Measurements from ENCODE around the gene PDZRN4. TPM values are rescaled to one million over a fixed set of nuclear protein-coding genes. Genes with fewer than 3 reads are reported as not detected.
"Not testable (repeated sequence)": the region's sequence is repeated elsewhere in the genome, so short reads cannot be mapped to it uniquely, and the experiment has no call there.

The PDZRN4 gene
- total RNA-seq, 4 donors from 2014 or later = 22.8 to 197 (median 176) TPM

DNA sequence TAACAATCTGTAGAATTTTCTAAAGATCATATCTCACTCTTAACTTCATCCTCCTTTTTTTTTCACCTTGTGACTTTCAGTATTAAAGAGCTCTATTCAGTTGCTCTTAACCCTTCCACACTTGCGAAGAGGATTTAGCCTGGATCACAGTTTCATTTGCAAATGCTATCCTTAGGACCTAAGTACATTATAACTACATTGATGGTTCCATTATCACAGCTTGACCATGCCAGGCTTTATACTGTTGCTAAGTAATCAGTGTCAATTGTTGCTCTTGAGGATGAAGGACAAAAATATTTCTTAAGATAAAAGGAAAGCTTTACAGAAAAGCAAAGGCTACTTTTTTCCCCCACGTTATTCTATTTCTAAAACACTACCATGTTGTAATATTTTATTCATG, 122.2 kb downstream of the PDZRN4 start:
- Histone ChIP-seq H3K27ac (no peak overlapping the region), H3K27me3 (no peaks in the 10 kb centered on the region), H3K36me3 (no peaks in the 10 kb centered on the region), H3K4me1 (no peaks in the 10 kb centered on the region), H3K9me3 (peaks cover 0 to 4% (median 0%) of the 10 kb centered on the region in 4 donors), H3K4me3 (no peak overlapping the region)
- WGBS, 2 donors = 89 to 93% methylated on average over 2 of the region's 2 CpGs
- TF ChIP-seq EP300 (IDR thresholded peaks at IDR 0.05) (no peak), POLR2A (IDR thresholded peaks at IDR 0.05) (no peak)
- TF ChIP-seq, protein P1, sequence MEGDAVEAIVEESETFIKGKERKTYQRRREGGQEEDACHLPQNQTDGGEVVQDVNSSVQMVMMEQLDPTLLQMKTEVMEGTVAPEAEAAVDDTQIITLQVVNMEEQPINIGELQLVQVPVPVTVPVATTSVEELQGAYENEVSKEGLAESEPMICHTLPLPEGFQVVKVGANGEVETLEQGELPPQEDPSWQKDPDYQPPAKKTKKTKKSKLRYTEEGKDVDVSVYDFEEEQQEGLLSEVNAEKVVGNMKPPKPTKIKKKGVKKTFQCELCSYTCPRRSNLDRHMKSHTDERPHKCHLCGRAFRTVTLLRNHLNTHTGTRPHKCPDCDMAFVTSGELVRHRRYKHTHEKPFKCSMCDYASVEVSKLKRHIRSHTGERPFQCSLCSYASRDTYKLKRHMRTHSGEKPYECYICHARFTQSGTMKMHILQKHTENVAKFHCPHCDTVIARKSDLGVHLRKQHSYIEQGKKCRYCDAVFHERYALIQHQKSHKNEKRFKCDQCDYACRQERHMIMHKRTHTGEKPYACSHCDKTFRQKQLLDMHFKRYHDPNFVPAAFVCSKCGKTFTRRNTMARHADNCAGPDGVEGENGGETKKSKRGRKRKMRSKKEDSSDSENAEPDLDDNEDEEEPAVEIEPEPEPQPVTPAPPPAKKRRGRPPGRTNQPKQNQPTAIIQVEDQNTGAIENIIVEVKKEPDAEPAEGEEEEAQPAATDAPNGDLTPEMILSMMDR (IDR thresholded peaks at IDR 0.05) = no peak
- no peak for DNase-seq (ENCODE audit: low spot score in 2 of 2)

DNA sequence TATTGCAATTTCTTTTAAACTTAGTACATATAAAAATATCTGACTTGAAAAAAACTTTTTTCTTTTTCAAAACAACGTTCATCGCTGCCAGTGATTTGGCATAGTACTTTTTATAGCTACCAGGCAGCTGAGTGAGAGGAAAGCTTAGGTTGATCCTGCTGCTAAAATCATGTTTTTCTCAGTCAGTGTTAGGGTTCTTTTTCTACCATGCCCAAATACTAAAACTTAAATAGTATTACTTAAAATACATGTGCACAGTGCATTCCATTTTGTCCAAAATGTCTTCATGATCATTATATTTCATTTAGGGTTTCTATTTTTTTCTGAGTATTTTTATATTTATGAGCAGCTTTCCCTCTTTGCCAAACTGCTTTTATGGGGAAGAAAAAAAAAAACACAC, 123.8 kb downstream of the PDZRN4 start:
- Histone ChIP-seq H3K9me3 (peaks cover 0 to 4% (median 0%) of the 10 kb centered on the region in 4 donors), H3K36me3 (no peaks in the 10 kb centered on the region), H3K27me3 (no peaks in the 10 kb centered on the region), H3K4me3 (no peak overlapping the region), H3K27ac (no peak overlapping the region), H3K4me1 (no peaks in the 10 kb centered on the region)
- 70 to 73% methylated on average over 2 of the region's 2 CpGs for WGBS, 2 donors
- no peak for DNase-seq (ENCODE audit: low spot score in 2 of 2)
- TF ChIP-seq POLR2A (IDR thresholded peaks at IDR 0.05) = no peak
- TF ChIP-seq, protein P1 (IDR thresholded peaks at IDR 0.05) = no peak
- TF ChIP-seq EP300 (IDR thresholded peaks at IDR 0.05) = no peak

DNA sequence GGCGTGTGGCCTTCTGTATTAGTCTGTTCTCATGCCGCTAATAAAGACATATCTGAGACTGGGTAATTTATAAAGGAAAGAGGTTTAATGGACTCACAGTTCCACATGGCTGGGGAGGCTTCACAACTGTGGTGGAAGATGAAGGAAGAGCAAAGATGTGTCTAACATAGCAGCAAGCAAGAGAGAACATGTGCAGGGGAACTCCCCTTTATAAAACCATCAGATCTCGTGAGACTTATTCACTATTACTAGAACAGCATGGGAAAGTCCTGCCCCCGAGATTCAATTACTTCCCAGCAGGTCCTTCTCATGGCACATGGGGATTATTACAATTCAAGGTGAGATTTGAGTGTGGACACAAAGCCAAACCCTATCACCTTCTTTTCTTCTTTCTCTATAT, 124.3 kb downstream of the PDZRN4 start:
- not testable (repeated sequence) for H3K9me3 ChIP-seq; H3K4me1 ChIP-seq; H3K36me3 ChIP-seq; H3K4me3 ChIP-seq; H3K27ac ChIP-seq; H3K27me3 ChIP-seq; DNase-seq (ENCODE audit: low spot score in 2 of 2)
- WGBS, 2 donors = 75 to 79% methylated on average over 4 of the region's 4 CpGs

DNA sequence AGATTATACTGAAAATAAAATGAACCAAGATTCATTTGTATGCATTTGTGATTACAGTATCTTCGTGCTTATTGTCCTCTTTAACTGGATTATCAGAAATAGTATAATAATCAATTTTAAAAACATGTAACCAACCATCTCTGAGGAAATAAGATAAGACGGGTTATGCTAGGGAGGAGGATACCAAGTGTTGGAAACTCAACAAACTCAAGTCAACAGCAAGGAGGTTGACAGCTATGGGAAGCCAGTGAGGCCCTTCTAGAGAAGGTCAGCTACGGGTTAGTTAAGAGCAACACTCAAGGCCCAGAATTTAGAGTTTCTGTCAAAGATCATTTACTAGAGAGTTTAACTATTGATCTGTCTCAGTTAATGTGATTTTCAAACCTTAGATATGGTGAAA, 137.2 kb downstream of the PDZRN4 start:
- Histone ChIP-seq H3K27me3 (no peaks in the 10 kb centered on the region), H3K9me3 (no peaks in the 10 kb centered on the region), H3K4me3 (no peak overlapping the region), H3K4me1 (no peaks in the 10 kb centered on the region), H3K36me3 (no peaks in the 10 kb centered on the region), H3K27ac (no peak overlapping the region)
- DNase-seq (ENCODE audit: low spot score in 2 of 2) = no peak
- WGBS, 2 donors = 86 to 93% methylated on average over 3 of the region's 3 CpGs
- no peak for TF ChIP-seq POLR2A (IDR thresholded peaks at IDR 0.05)
- TF ChIP-seq, protein P1 (IDR thresholded peaks at IDR 0.05) = no peak
- TF ChIP-seq EP300 (IDR thresholded peaks at IDR 0.05) = no peak

DNA sequence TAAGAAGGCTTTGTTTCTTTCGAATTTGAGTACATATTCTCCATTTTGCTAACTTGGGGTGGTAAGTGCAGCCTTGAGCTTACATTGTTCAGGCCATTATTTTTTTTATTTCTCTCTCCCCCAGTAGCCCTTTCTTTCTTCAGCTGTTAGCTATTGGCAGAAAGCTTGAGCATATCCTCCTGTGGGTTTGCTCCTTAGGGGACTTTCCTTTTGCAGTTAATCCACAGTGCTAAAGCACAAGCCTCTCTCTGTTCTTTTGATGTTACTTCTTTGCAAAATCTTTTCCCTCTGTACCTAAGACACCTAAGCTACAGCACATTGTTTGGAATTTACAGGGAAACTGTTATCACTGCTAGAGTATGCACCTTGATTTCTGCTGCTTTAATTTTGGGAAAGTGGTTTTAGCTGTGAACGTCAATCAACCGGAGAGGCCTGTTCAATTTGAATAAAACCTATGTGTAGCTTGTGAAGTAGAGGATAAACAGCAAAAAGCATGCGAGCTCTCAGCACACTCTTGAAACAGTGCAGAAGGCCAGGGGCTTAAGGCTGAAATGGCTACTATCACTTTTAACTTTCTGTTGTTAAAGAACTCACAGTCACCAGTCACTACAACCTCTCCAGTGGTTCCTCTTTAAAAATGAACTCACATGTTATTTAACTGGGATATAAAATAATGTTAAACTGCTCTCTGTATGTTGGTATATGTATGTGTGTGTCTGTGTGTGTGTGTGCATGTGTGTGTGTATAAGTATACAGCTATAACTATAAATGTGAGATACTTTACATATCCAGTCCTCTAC, 139.2 kb downstream of the PDZRN4 start:
- Histone ChIP-seq H3K36me3 (no peaks in the 10 kb centered on the region), H3K4me1 (no peaks in the 10 kb centered on the region), H3K4me3 (no peak overlapping the region), H3K27me3 (no peaks in the 10 kb centered on the region), H3K9me3 (no peaks in the 10 kb centered on the region), H3K27ac (no peak overlapping the region)
- DNase-seq (ENCODE audit: low spot score in 2 of 2) = no peak
- TF ChIP-seq, protein P1 (IDR thresholded peaks at IDR 0.05) = no peak
- TF ChIP-seq POLR2A (IDR thresholded peaks at IDR 0.05) (no peak), EP300 (IDR thresholded peaks at IDR 0.05) (no peak)
- 52 to 63% methylated on average over 4 of the region's 4 CpGs for WGBS, 2 donors

All from tibial nerve (tissue), 4 donors.